Measurements from ENCODE around the gene CDK5RAP1.

The CDK5RAP1 gene

GRCh38 chr20:33333616-33334015 is 67.7 kb downstream of the CDK5RAP1 start:
- DNase-seq (ENCODE audit: low spot score), result no peak

- no peak for DNase-seq (ENCODE audit: low spot score)
Measured at GRCh38 chr20:33332905-33333456, 68.3 kb downstream of the CDK5RAP1 start.

- DNase-seq (ENCODE audit: low spot score), result no peak
Measured at GRCh38 chr20:33328157-33329137, 72.9 kb downstream of the CDK5RAP1 start.

GRCh38 chr20:33325350-33325749 is 76.0 kb downstream of the CDK5RAP1 start:
- no peak for DNase-seq (ENCODE audit: low spot score)

- DNase-seq (ENCODE audit: low spot score), result no peak
Measured at GRCh38 chr20:33323236-33323635, 78.1 kb downstream of the CDK5RAP1 start.

GRCh38 chr20:33322456-33322855 is 78.9 kb downstream of the CDK5RAP1 start:
- no peak for DNase-seq (ENCODE audit: low spot score)

GRCh38 chr20:33320006-33320405 is 81.3 kb downstream of the CDK5RAP1 start:
- no peak for DNase-seq (ENCODE audit: low spot score)

- no peak for DNase-seq (ENCODE audit: low spot score)
Measured at GRCh38 chr20:33318096-33318429, 83.3 kb downstream of the CDK5RAP1 start.

- DNase-seq (ENCODE audit: low spot score), result no peak
Measured at GRCh38 chr20:33317424-33318095, 83.8 kb downstream of the CDK5RAP1 start.

- DNase-seq (ENCODE audit: low spot score), result no peak
Measured at GRCh38 chr20:33316958-33317357, 84.4 kb downstream of the CDK5RAP1 start.

- no peak for DNase-seq (ENCODE audit: low spot score)
Measured at GRCh38 chr20:33316343-33316742, 85.0 kb downstream of the CDK5RAP1 start.

GRCh38 chr20:33313686-33314314 is 87.5 kb downstream of the CDK5RAP1 start:
- no peak for DNase-seq (ENCODE audit: low spot score)

GRCh38 chr20:33312583-33312982 is 88.7 kb downstream of the CDK5RAP1 start:
- DNase-seq (ENCODE audit: low spot score), result no peak

- no peak for DNase-seq (ENCODE audit: low spot score)
Measured at GRCh38 chr20:33311996-33312395, 89.3 kb downstream of the CDK5RAP1 start.

GRCh38 chr20:33311011-33311410 is 90.3 kb downstream of the CDK5RAP1 start:
- DNase-seq (ENCODE audit: low spot score), result no peak

GRCh38 chr20:33310327-33310899 is 90.9 kb downstream of the CDK5RAP1 start:
- no peak for DNase-seq (ENCODE audit: low spot score)

- DNase-seq (ENCODE audit: low spot score), result no peak
Measured at GRCh38 chr20:33309631-33310030, 91.7 kb downstream of the CDK5RAP1 start.
